ENCODE results near the gene TNRC18.
"Not testable (repeated sequence)": the region's sequence is repeated elsewhere in the genome, so short reads cannot be mapped to it uniquely, and the experiment has no call there.

The TNRC18 gene

GRCh38 chr7:5263066-5263465, 160.6 kb downstream of the TNRC18 start:
- DNase-seq, result not testable (repeated sequence)

GRCh38 chr7:5260530-5261068, 163.0 kb downstream of the TNRC18 start:
- not testable (repeated sequence) for DNase-seq

Measured in SW 1271 (cell line).